DOHH2 (cell line): ENCODE results near the gene ADTRP.

ENCODE experiments used
- EZH2phosphoT487 ChIP-seq: fragments of 200-600 bp; sonication (generic); IDR thresholded peaks from 2 replicates; pipeline ENCODE4 v1.6.1; 2017; ENCODE audit warnings: borderline replicate concordance, mild to moderate bottlenecking, antibody characterized with exemption, low read length, moderate library complexity, mixed read lengths
- TF ChIP-seq, protein P1 (sequence below): fragments of 200-600 bp; sonication (generic); IDR thresholded peaks from one replicate; pipeline ENCODE4 v1.5.1; 2014; ENCODE audit warnings: antibody characterized with exemption, mild to moderate bottlenecking, low read depth, low read length; ENCODE audit not compliant: poor library complexity, severe bottlenecking

DNA sequence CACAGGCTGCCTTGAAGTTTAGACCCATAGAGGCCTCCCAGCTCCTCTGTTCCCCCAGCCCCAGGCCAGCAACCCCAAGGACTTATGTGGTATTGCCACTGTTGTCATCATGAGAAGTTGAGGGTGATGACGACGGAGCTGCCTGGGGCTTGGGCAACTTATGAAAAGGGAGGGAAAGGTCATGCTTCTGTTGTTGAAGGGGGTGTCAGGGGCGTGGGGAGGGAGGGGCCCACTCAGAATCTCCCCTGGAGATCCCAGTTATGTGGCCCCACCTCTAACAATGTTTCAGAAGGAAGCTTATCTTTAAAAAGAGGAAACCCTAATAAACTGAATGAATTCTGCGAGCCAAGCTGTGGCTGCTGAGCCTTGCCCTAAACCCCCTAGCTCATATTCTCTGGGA is 4.2 kb downstream of the ADTRP start:
- TF ChIP-seq, protein P1, sequence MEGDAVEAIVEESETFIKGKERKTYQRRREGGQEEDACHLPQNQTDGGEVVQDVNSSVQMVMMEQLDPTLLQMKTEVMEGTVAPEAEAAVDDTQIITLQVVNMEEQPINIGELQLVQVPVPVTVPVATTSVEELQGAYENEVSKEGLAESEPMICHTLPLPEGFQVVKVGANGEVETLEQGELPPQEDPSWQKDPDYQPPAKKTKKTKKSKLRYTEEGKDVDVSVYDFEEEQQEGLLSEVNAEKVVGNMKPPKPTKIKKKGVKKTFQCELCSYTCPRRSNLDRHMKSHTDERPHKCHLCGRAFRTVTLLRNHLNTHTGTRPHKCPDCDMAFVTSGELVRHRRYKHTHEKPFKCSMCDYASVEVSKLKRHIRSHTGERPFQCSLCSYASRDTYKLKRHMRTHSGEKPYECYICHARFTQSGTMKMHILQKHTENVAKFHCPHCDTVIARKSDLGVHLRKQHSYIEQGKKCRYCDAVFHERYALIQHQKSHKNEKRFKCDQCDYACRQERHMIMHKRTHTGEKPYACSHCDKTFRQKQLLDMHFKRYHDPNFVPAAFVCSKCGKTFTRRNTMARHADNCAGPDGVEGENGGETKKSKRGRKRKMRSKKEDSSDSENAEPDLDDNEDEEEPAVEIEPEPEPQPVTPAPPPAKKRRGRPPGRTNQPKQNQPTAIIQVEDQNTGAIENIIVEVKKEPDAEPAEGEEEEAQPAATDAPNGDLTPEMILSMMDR = no peak
- TF ChIP-seq EZH2phosphoT487 = no peak
